A549 treated with AZD2906 at 1 μM for 4 hours (cell line): ENCODE measurements around the gene FOXI1. TPM values are rescaled to one million over a fixed set of nuclear protein-coding genes. Genes with fewer than 3 reads are reported as not detected.

Source experiments
- total RNA-seq: library from RNA; stranded (reverse); fragments of 200-300 nt; extraction: Qiagen RNA extraction; gene quantifications from 5 replicates; pipeline ENCODE4 v1.2.3, GENCODE V29; 2022

The FOXI1 gene
- total RNA-seq, result not detected in 5 replicates

DNA sequence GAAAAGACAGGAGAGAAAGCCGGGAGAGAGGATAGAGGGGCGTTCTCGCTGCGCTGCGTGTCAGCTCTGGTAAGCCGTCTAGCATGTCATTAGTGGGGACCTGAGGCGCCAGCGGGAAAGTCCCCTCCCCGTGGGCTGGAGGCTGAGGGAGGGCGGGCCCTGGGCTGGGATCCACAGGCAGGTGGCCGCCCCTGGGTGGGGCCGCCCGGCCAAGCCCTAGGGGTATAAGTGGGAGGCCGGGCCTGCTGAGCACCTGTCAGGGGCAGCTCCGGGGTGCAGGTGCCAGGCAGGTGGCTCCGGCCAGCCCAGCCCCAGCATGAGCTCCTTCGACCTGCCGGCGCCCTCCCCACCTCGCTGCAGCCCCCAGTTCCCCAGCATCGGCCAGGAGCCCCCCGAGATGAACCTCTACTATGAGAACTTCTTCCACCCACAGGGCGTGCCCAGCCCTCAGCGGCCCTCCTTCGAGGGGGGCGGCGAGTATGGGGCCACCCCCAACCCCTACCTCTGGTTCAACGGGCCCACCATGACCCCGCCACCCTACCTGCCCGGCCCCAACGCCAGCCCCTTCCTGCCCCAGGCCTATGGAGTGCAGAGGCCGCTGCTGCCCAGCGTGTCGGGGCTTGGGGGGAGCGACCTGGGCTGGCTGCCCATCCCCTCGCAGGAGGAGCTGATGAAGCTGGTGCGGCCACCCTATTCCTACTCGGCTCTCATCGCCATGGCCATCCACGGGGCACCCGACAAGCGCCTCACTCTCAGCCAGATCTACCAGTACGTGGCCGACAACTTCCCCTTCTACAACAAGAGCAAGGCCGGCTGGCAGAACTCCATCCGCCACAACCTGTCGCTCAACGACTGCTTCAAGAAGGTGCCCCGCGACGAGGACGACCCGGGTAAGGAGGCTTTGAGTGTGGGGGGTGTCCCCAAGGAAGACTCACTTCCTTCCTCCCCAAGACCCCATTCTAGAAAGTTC, at the start of gene FOXI1:
Gene FOXI1 (plus strand): TSS at position 256 of the 970 bp plus-strand sequence. CDS start 61 bp downstream, at position 317.

Other genes starting within 250 kb of the FOXI1 start
- gene INSYN2B, start 125.4 kb upstream of the FOXI1 start, total RNA-seq, result 0.07 to 0.31 TPM (median 0.11 TPM) in 5 replicates
- gene C5orf58, start 127.1 kb downstream of the FOXI1 start, total RNA-seq, result not detected in 5 replicates
- not detected in 5 replicates for gene LCP2, start 191.9 kb downstream of the FOXI1 start, total RNA-seq